Non-pigmented ciliary epithelial cell (primary cell): ENCODE measurements around the gene ATG2B.
A peak's percentile ranks its signal among the peaks of the same experiment; 100 is the strongest.

Experiments used
- DNase-seq: peaks from one replicate; pipeline ENCODE4 v3.0.0-alpha.2; 2010; ENCODE audit warnings: low read depth

The ATG2B gene

GRCh38 chr14:96271421-96271762 is 91.7 kb downstream of the ATG2B start:
- no peak for DNase-seq

GRCh38 chr14:96270565-96271420 is 92.3 kb downstream of the ATG2B start:
- DNase-seq: no peak

- DNase-seq: no peak
Observed at GRCh38 chr14:96269359-96269710, 93.8 kb downstream of the ATG2B start.

- DNase-seq: no peak
Observed at GRCh38 chr14:96268431-96269358, 94.4 kb downstream of the ATG2B start.

GRCh38 chr14:96267916-96268315 is 95.2 kb downstream of the ATG2B start:
- DNase-seq: no peak

- DNase-seq: no peak
Observed at GRCh38 chr14:96267336-96267735, 95.8 kb downstream of the ATG2B start.

- DNase-seq: no peak
Observed at GRCh38 chr14:96265383-96266095, 97.6 kb downstream of the ATG2B start.

GRCh38 chr14:96264853-96265252 is 98.3 kb downstream of the ATG2B start:
- no peak for DNase-seq

GRCh38 chr14:96264200-96264553 is 99.0 kb downstream of the ATG2B start:
- no peak for DNase-seq

- DNase-seq: no peak
Observed at GRCh38 chr14:96263347-96264199, 99.6 kb downstream of the ATG2B start.

GRCh38 chr14:96261772-96262655 is 101.1 kb downstream of the ATG2B start:
- DNase-seq: no peak

- no peak for DNase-seq
Observed at GRCh38 chr14:96261053-96261452, 102.1 kb downstream of the ATG2B start.

GRCh38 chr14:96260341-96260821 is 102.8 kb downstream of the ATG2B start:
- DNase-seq: no peak

- DNase-seq: no peak
Observed at GRCh38 chr14:96257900-96258299, 105.2 kb downstream of the ATG2B start.

- DNase-seq: no peak
Observed at GRCh38 chr14:96257056-96257455, 106.1 kb downstream of the ATG2B start.

- DNase-seq: no peak
Observed at GRCh38 chr14:96256407-96256806, 106.7 kb downstream of the ATG2B start.

GRCh38 chr14:96255501-96256366 is 107.4 kb downstream of the ATG2B start, which contains the start of gene BDKRB1:
Gene BDKRB1 (plus strand): TSS chr14:96256210. CDS start chr14:96263683, 7,473 bp downstream.
- DNase-seq: peak; percentile 75

- DNase-seq: no peak
Observed at GRCh38 chr14:96254687-96255086, 108.5 kb downstream of the ATG2B start.

- peak; percentile 83 for DNase-seq
Observed at GRCh38 chr14:96252999-96253539, 110.1 kb downstream of the ATG2B start.
